CD4-positive, alpha-beta memory T cell (primary cell): ENCODE data around the gene DGKZ. TPM values are rescaled to one million over a fixed set of nuclear protein-coding genes. Genes with fewer than 3 reads are reported as not detected.
A peak's percentile ranks its signal among the peaks of the same experiment; 100 is the strongest.
"Not testable (repeated sequence)": the region's sequence is repeated elsewhere in the genome, so short reads cannot be mapped to it uniquely, and the experiment has no call there.

Experiments
- CTCF ChIA-PET: fragments of 350-600 bp; sonication (Branson Sonifier 250); formaldehyde crosslinking; loops from one replicate; lab custom pipeline; 2021; ENCODE audit warnings: inconsistent platforms; ENCODE audit not compliant: partially characterized antibody; lab: Charles Lee
- POLR2A ChIA-PET: fragments of 350-600 bp; sonication (Branson Sonifier 250); formaldehyde crosslinking; loops from one replicate; lab custom pipeline; 2021; ENCODE audit not compliant: partially characterized antibody; lab: Charles Lee
- DNase-seq, 5 donors: peaks; one replicate each; pipeline versions ENCODE4 v3.0.0 to v3.0.0-alpha.2; 2020 to 2022; ENCODE audit warnings: mixed read lengths in 1 of 5
- H3K27ac ChIP-seq: one replicate; pipeline ENCODE4 v1.7.0; 2013; ENCODE audit warnings: low read depth, low read length
- H3K27me3 ChIP-seq: 2 replicates; pipeline ENCODE4 v1.7.0; 2013; ENCODE audit warnings: mild to moderate bottlenecking, low read length, moderate library complexity; ENCODE audit not compliant: insufficient read depth
- H3K36me3 ChIP-seq: 2 replicates; pipeline ENCODE4 v1.7.0; 2013; ENCODE audit warnings: mild to moderate bottlenecking, low read length, moderate library complexity; ENCODE audit not compliant: insufficient read depth
- H3K4me1 ChIP-seq: 2 replicates; pipeline ENCODE4 v1.7.0; 2013; ENCODE audit warnings: mild to moderate bottlenecking, low read length, moderate library complexity; ENCODE audit not compliant: insufficient read depth
- H3K4me3 ChIP-seq, 2 donors: one replicate each; pipeline ENCODE4 v1.7.0; 2013; ENCODE audit warnings: low read length in 2 of 2, mild to moderate bottlenecking in 1 of 2
- H3K9me3 ChIP-seq, 2 donors: one replicate each; pipeline ENCODE4 v1.7.0; 2013; ENCODE audit warnings: low read length in 2 of 2, control low read depth in 1 of 2; ENCODE audit not compliant: control insufficient read depth in 1 of 2
- H3K27ac Mint-ChIP-seq, 7 donors: one replicate each; pipeline ENCODE4 v1.8.0; 2020 to 2021; ENCODE audit warnings: mixed read lengths in 7 of 7, mild to moderate bottlenecking in 6 of 7, inconsistent platforms in 3 of 7, moderate library complexity in 3 of 7
- H3K27me3 Mint-ChIP-seq, 2 donors: one replicate each; pipeline ENCODE4 v1.8.0; 2020 to 2021; ENCODE audit warnings: mixed read lengths in 2 of 2
- H3K36me3 Mint-ChIP-seq, 2 donors: one replicate each; pipeline ENCODE4 v1.8.0; 2020 to 2021; ENCODE audit warnings: mixed read lengths in 2 of 2, inconsistent platforms in 1 of 2, mild to moderate bottlenecking in 1 of 2
- H3K4me1 Mint-ChIP-seq, 4 donors: one replicate each; pipeline ENCODE4 v1.8.0; 2020 to 2021; ENCODE audit warnings: mixed read lengths in 4 of 4, mild to moderate bottlenecking in 1 of 4
- H3K4me3 Mint-ChIP-seq, 8 donors: one replicate each; pipeline ENCODE4 v1.8.0; 2020 to 2021; ENCODE audit warnings: mixed read lengths in 8 of 8, mild to moderate bottlenecking in 7 of 8, moderate library complexity in 6 of 8, inconsistent platforms in 3 of 8
- H3K9me3 Mint-ChIP-seq, 8 donors: one replicate each; pipeline ENCODE4 v1.8.0; 2020 to 2021; ENCODE audit warnings: mixed read lengths in 8 of 8, mild to moderate bottlenecking in 5 of 8, inconsistent platforms in 3 of 8, moderate library complexity in 1 of 8
- intact Hi-C: fragments of 100-400 bp; cut with micrococcal nuclease; formaldehyde crosslinking; loops from one replicate; pipeline ENCODE4 v1.15.1; 2023
- polyA plus RNA-seq, 2 donors: library from polyadenylated mRNA; unstranded; fragments of 300-500 nt; fragmentation: Illumina TruSeq; gene quantifications; one replicate each; pipeline ENCODE4 v1.2.3, GENCODE V29; 2021
- total RNA-seq, 2 experiments: library from RNA; stranded (reverse); gene quantifications; one replicate each; pipeline ENCODE4 v1.2.3, GENCODE V29; 2021

The DGKZ gene
- total and polyA plus RNA-seq, 4 experiments from 2014 or later: 34.8 to 235 (median 154) TPM

- peak overlapping the region; percentile 22 for H3K27ac ChIP-seq
- POLR2A ChIA-PET: interaction anchor here (0.8 to 19.9 kb wide), 3 partner anchors 14 to 51 kb away, joined by 3 to 334 read pairs (median 5); partner anchors contain the start of genes DGKZ and MDK
- no peak for DNase-seq
- Mint-ChIP-seq H3K27ac (no peak overlapping the region), H3K36me3 (peaks cover 15 to 51% of the 10 kb centered on the region in 2 donors), H3K4me1 (peaks cover 22 to 60% (median 44%) of the 10 kb centered on the region in 4 donors), H3K9me3 (no peaks in the 10 kb centered on the region), H3K27me3 (no peaks in the 10 kb centered on the region), H3K4me3 (no peak overlapping the region)
- H3K36me3 ChIP-seq: peaks cover 47% of the 10 kb centered on the region
- H3K4me1 ChIP-seq: peaks cover 61% of the 10 kb centered on the region
- no peaks in the 10 kb centered on the region for H3K27me3 ChIP-seq
- H3K9me3 ChIP-seq: no peaks in the 10 kb centered on the region
- intact Hi-C loops: loop anchor here (1.0 to 5.0 kb wide), 3 partner anchors 14 to 127 kb away; no protein-coding TSS in a partner anchor
- CTCF ChIA-PET: interaction anchor here (0.8 to 15.2 kb wide), 4 partner anchors 16 to 127 kb away, joined by 3 to 469 read pairs (median 4); partner anchors contain the start of gene DGKZ
- H3K4me3 ChIP-seq: no peak overlapping the region
Measured at GRCh38 chr11:46366661-46367161, 19.4 kb downstream of the DGKZ start.

- Histone ChIP-seq H3K27ac (peak overlapping the region; percentile 22), H3K9me3 (no peaks in the 10 kb centered on the region), H3K4me1 (peaks cover 55% of the 10 kb centered on the region), H3K4me3 (no peak overlapping the region), H3K27me3 (no peaks in the 10 kb centered on the region), H3K36me3 (peaks cover 51% of the 10 kb centered on the region)
- Mint-ChIP-seq H3K4me1 (peaks cover 21 to 55% (median 40%) of the 10 kb centered on the region in 4 donors), H3K4me3 (no peak overlapping the region), H3K27me3 (no peaks in the 10 kb centered on the region), H3K27ac (peak overlapping the region in 3 of 7 donors; percentile 24 to 53 (median 42)), H3K36me3 (peaks cover 15 to 55% of the 10 kb centered on the region in 2 donors), H3K9me3 (no peaks in the 10 kb centered on the region)
- ChIA-PET POLR2A (interaction anchor here (0.8 to 19.9 kb wide), 3 partner anchors 14 to 52 kb away, joined by 3 to 334 read pairs (median 5); partner anchors contain the start of genes DGKZ and MDK), CTCF (interaction anchor here (0.6 to 15.2 kb wide), 9 partner anchors 9 to 699 kb away, joined by 3 to 469 read pairs (median 4); partner anchors contain the start of gene DGKZ)
- intact Hi-C loops: loop anchor here (1.0 to 5.0 kb wide), 3 partner anchors 15 to 128 kb away; no protein-coding TSS in a partner anchor
- peak; percentile 68 to 74 (median 73) for DNase-seq
Measured at GRCh38 chr11:46367244-46367915, 20.1 kb downstream of the DGKZ start.

GRCh38 chr11:46367916-46368267 lies 20.6 kb downstream of the DGKZ start:
- Histone ChIP-seq H3K27me3 (no peaks in the 10 kb centered on the region), H3K4me3 (no peak overlapping the region), H3K36me3 (peaks cover 49% of the 10 kb centered on the region), H3K27ac (no peak overlapping the region), H3K9me3 (no peaks in the 10 kb centered on the region), H3K4me1 (peaks cover 50% of the 10 kb centered on the region)
- no peaks in the 10 kb centered on the region for H3K27me3 Mint-ChIP-seq
- peaks cover 15 to 56% of the 10 kb centered on the region in 2 donors for H3K36me3 Mint-ChIP-seq
- H3K4me3 Mint-ChIP-seq: no peak overlapping the region
- ChIA-PET CTCF (interaction anchor here (0.6 to 15.2 kb wide), 10 partner anchors 8 to 698 kb away, joined by 3 to 469 read pairs (median 4); partner anchors contain the start of gene DGKZ), POLR2A (interaction anchor here (19.9 kb wide), 1 partner anchor 17 kb away, joined by 334 read pairs; the partner anchor contains the start of gene DGKZ)
- peaks cover 19 to 49% (median 36%) of the 10 kb centered on the region in 4 donors for H3K4me1 Mint-ChIP-seq
- intact Hi-C loops: loop anchor here (1.0 to 5.0 kb wide), 3 partner anchors 16 to 129 kb away; no protein-coding TSS in a partner anchor
- peak overlapping the region in 3 of 7 donors; percentile 24 to 70 (median 42) for H3K27ac Mint-ChIP-seq
- no peaks in the 10 kb centered on the region for H3K9me3 Mint-ChIP-seq
- no peak for DNase-seq

- Histone ChIP-seq H3K27ac (no peak overlapping the region), H3K4me1 (peaks cover 32% of the 10 kb centered on the region), H3K27me3 (no peaks in the 10 kb centered on the region), H3K9me3 (no peaks in the 10 kb centered on the region), H3K36me3 (peaks cover 56% of the 10 kb centered on the region), H3K4me3 (no peak overlapping the region)
- H3K27ac Mint-ChIP-seq: peak overlapping the region; percentile 53 to 83 (median 77)
- peak in 3 of 5 donors; percentile 43 to 50 (median 48) for DNase-seq
- no peaks in the 10 kb centered on the region for H3K27me3 Mint-ChIP-seq
- H3K9me3 Mint-ChIP-seq: no peaks in the 10 kb centered on the region
- intact Hi-C loops: loop anchor here (5.0 kb wide), 1 partner anchor 62 kb away; no protein-coding TSS in a partner anchor
- H3K36me3 Mint-ChIP-seq: peaks cover 15 to 52% of the 10 kb centered on the region in 2 donors
- ChIA-PET CTCF (interaction anchor here (0.6 to 15.2 kb wide), 4 partner anchors 9 to 387 kb away, joined by 3 to 469 read pairs (median 4); partner anchors contain the start of gene DGKZ), POLR2A (interaction anchor here (1.2 to 19.9 kb wide), 2 partner anchors 8 to 19 kb away, joined by 3 to 334 read pairs; partner anchors contain the start of gene DGKZ)
- peaks cover 11 to 39% (median 23%) of the 10 kb centered on the region in 4 donors for H3K4me1 Mint-ChIP-seq
- no peak overlapping the region for H3K4me3 Mint-ChIP-seq
Measured at GRCh38 chr11:46369458-46370152, 22.3 kb downstream of the DGKZ start.

- H3K9me3 Mint-ChIP-seq: no peaks in the 10 kb centered on the region
- H3K4me3 ChIP-seq: no peak overlapping the region
- H3K4me1 Mint-ChIP-seq: peaks cover 7 to 33% (median 17%) of the 10 kb centered on the region in 4 donors
- ChIA-PET CTCF (interaction anchor here (0.6 to 15.2 kb wide), 3 partner anchors 20 to 386 kb away, joined by 3 to 469 read pairs (median 4); partner anchors contain the start of gene DGKZ), POLR2A (interaction anchor here (19.9 kb wide), 1 partner anchor 20 kb away, joined by 334 read pairs; the partner anchor contains the start of gene DGKZ)
- DNase-seq: no peak
- H3K4me3 Mint-ChIP-seq: no peak overlapping the region
- peaks cover 26% of the 10 kb centered on the region for H3K4me1 ChIP-seq
- H3K27me3 ChIP-seq: no peaks in the 10 kb centered on the region
- no peak overlapping the region for H3K27ac ChIP-seq
- H3K27ac Mint-ChIP-seq: peak overlapping the region in 5 of 7 donors; percentile 17 to 74 (median 70)
- intact Hi-C loops: no loop called here
- peaks cover 62% of the 10 kb centered on the region for H3K36me3 ChIP-seq
- H3K36me3 Mint-ChIP-seq: peaks cover 18 to 52% of the 10 kb centered on the region in 2 donors
- no peaks in the 10 kb centered on the region for H3K9me3 ChIP-seq
- H3K27me3 Mint-ChIP-seq: no peaks in the 10 kb centered on the region
Measured at GRCh38 chr11:46370253-46370652, 23.0 kb downstream of the DGKZ start.

- intact Hi-C loops, H3K27me3 Mint-ChIP-seq, DNase-seq, H3K27me3 ChIP-seq, H3K4me3 ChIP-seq, H3K9me3 Mint-ChIP-seq, H3K4me3 Mint-ChIP-seq, H3K9me3 ChIP-seq, H3K27ac ChIP-seq: not testable (repeated sequence)
- peaks cover 16% of the 10 kb centered on the region for H3K4me1 ChIP-seq
- ChIA-PET POLR2A (interaction anchor here (19.9 kb wide), 1 partner anchor 21 kb away, joined by 334 read pairs; the partner anchor contains the start of gene DGKZ), CTCF (interaction anchor here (1.2 to 15.2 kb wide), 2 partner anchors 21 to 55 kb away, joined by 3 to 469 read pairs; partner anchors contain the start of gene DGKZ)
- H3K36me3 ChIP-seq: peaks cover 71% of the 10 kb centered on the region
- peaks cover 20 to 52% of the 10 kb centered on the region in 2 donors for H3K36me3 Mint-ChIP-seq
- peaks cover 4 to 25% (median 11%) of the 10 kb centered on the region in 4 donors for H3K4me1 Mint-ChIP-seq
- H3K27ac Mint-ChIP-seq: peak overlapping the region in 1 of 7 donors; percentile 35
Measured at GRCh38 chr11:46371262-46371661, 24.0 kb downstream of the DGKZ start.
